GM12878 (cell line): ENCODE data around the gene NFU1. TPM values are rescaled to one million over a fixed set of nuclear protein-coding genes. Genes with fewer than 3 reads are reported as not detected.

Experiments used
- ATAC-seq: fragments of 200-7000 bp; cut with Tn5 transposase; 3 replicates; pipeline ENCODE4 v1.9.1; 2020; ENCODE audit warnings: mild to moderate bottlenecking, moderate library complexity
- BruUV-seq: library from RNA; stranded (reverse); fragments of 400-500 nt; replicated peaks from 2 replicates; lab custom pipeline; 2021; lab: Mats Ljungman, UMichigan
- CTCF ChIA-PET: fragments of 300-600 bp; sonication (Branson Sonifier 250); formaldehyde crosslinking; extraction: SDS; loops from one replicate; lab custom pipeline; 2021; ENCODE audit warnings: inconsistent platforms; lab: Yijun Ruan, JAX
- POLR2A ChIA-PET: fragments of 350-600 bp; formaldehyde crosslinking; extraction: SDS; loops from one replicate; lab custom pipeline; 2021; ENCODE audit warnings: inconsistent platforms; lab: Charles Lee
- RAD21 ChIA-PET: fragments of 300-600 bp; sonication (Branson Sonifier 250); formaldehyde crosslinking; loops from one replicate; lab custom pipeline; 2023; ENCODE audit warnings: antibody characterized with exemption; ENCODE audit not compliant: unreplicated experiment; lab: Charles Lee
- SMC1A ChIA-PET: fragments of 300-600 bp; sonication (Branson Sonifier 250); formaldehyde crosslinking; loops from one replicate; lab custom pipeline; 2023; ENCODE audit not compliant: unreplicated experiment, uncharacterized antibody; lab: Charles Lee
- DNase-seq: peaks from one replicate; pipeline ENCODE4 v3.0.0-alpha.2; 2011; ENCODE audit warnings: low read depth, low spot score
- FAIRE-seq: peaks from 3 replicates; lab custom pipeline; 2011; peaks lifted over from hg19 to GRCh38; lab: Jason Lieb, UNC
- H2AFZ ChIP-seq: 2 replicates; pipeline ENCODE4 v1.6.0; 2011; ENCODE audit warnings: low read depth, low read length, control low read depth; ENCODE audit not compliant: control insufficient read depth
- H3K27ac ChIP-seq: 2 replicates; pipeline ENCODE4 v1.5.1; 2011; ENCODE audit warnings: control low read depth; ENCODE audit not compliant: control insufficient read depth, insufficient read depth
- H3K27me3 ChIP-seq, 2 experiments: replicated peaks in 1 of 2; 2 replicates each; pipeline versions ENCODE4 v1.6.0 to v1.6.1; 2011; ENCODE audit warnings: low read length in 1 of 2; ENCODE audit not compliant: control insufficient read depth in 2 of 2, insufficient read depth in 2 of 2
- H3K36me3 ChIP-seq, 2 experiments: 2 replicates each; pipeline ENCODE4 v1.5.1; 2011; ENCODE audit warnings: low read length in 1 of 2; ENCODE audit not compliant: control insufficient read depth in 2 of 2, insufficient read depth in 2 of 2
- H3K4me1 ChIP-seq: 2 replicates; pipeline ENCODE4 v1.6.1; 2011; ENCODE audit warnings: mild to moderate bottlenecking, low read length, moderate library complexity, mixed read lengths; ENCODE audit not compliant: control insufficient read depth, insufficient read depth
- H3K4me2 ChIP-seq: 2 replicates; pipeline ENCODE4 v1.6.0; 2011; ENCODE audit warnings: control low read depth; ENCODE audit not compliant: control insufficient read depth, insufficient read depth
- H3K4me3 ChIP-seq: fragments of 200-600 bp; sonication (generic); 2 replicates; pipeline ENCODE4 v1.5.1; 2016
- H3K79me2 ChIP-seq: 2 replicates; pipeline ENCODE4 v1.6.0; 2011; ENCODE audit warnings: low read length; ENCODE audit not compliant: control insufficient read depth, insufficient read depth
- H3K9ac ChIP-seq: 2 replicates; pipeline ENCODE4 v1.8.0; 2011; ENCODE audit warnings: low read length, control low read depth, mixed read lengths; ENCODE audit not compliant: control insufficient read depth, insufficient read depth
- H3K9me3 ChIP-seq: replicated peaks from 3 replicates; pipeline ENCODE4 v1.5.1; 2011; ENCODE audit warnings: mild to moderate bottlenecking, low read length; ENCODE audit not compliant: control insufficient read depth, insufficient read depth
- H4K20me1 ChIP-seq: 2 replicates; pipeline ENCODE4 v1.6.0; 2011; ENCODE audit not compliant: control insufficient read depth, insufficient read depth
- ASH2L ChIP-seq: fragments of 300-600, 200-600 bp; sonication (generic); IDR thresholded peaks from 2 replicates; pipeline ENCODE4 v1.6.1; 2017; ENCODE audit warnings: low read depth, mild to moderate bottlenecking, borderline replicate concordance
- ATF3 ChIP-seq: IDR thresholded peaks from 2 replicates; pipeline ENCODE4 v1.6.1; 2011; ENCODE audit warnings: low read depth, mild to moderate bottlenecking, low read length, moderate library complexity, borderline replicate concordance; ENCODE audit errors: extremely low read depth
- ATF7 ChIP-seq: fragments of 450-650 bp; IDR thresholded peaks from 2 replicates; pipeline ENCODE4 v1.6.1; 2016; ENCODE audit warnings: low read depth, mild to moderate bottlenecking
- BCL11A ChIP-seq: IDR thresholded peaks from 2 replicates; pipeline ENCODE4 v1.6.1; 2011; ENCODE audit warnings: low read depth, low read length
- BRCA1 ChIP-seq: IDR thresholded peaks from 2 replicates; pipeline ENCODE4 v1.6.1; 2011; ENCODE audit warnings: low read depth, low read length, improper control_type of control experiment
- JUNB ChIP-seq: IDR thresholded peaks from 2 replicates; pipeline ENCODE4 v1.6.1; 2016; ENCODE audit warnings: antibody characterized with exemption, mild to moderate bottlenecking
- NRF1 ChIP-seq: conservative IDR thresholded peaks from 2 replicates; pipeline ENCODE4 v1.6.1; 2011; ENCODE audit warnings: mild to moderate bottlenecking, low read depth, low read length, improper control_type of control experiment
- PKNOX1 ChIP-seq: fragments of 450-650 bp; IDR thresholded peaks from 2 replicates; pipeline ENCODE4 v1.6.1; 2016; ENCODE audit warnings: mild to moderate bottlenecking
- RB1 ChIP-seq: fragments of 450-650 bp; formaldehyde crosslinking; IDR thresholded peaks from 2 replicates; pipeline ENCODE4 v1.6.1; 2017; ENCODE audit warnings: mild to moderate bottlenecking, borderline replicate concordance
- REST ChIP-seq: IDR thresholded peaks from 2 replicates; pipeline ENCODE4 v1.6.1; 2012; ENCODE audit warnings: mild to moderate bottlenecking, low read depth, low read length
- RFX5 ChIP-seq: IDR thresholded peaks from 2 replicates; pipeline ENCODE4 v1.6.1; 2011; ENCODE audit warnings: low read depth, low read length, improper control_type of control experiment
- SIN3A ChIP-seq: IDR thresholded peaks from 2 replicates; pipeline ENCODE4 v1.6.1; 2012; ENCODE audit warnings: low read depth, low read length, improper control_type of control experiment
- SMAD5 ChIP-seq: IDR thresholded peaks from 2 replicates; pipeline ENCODE4 v1.6.1; 2016; ENCODE audit warnings: antibody characterized with exemption, low read depth
- ZNF207 ChIP-seq: fragments of 450-650 bp; IDR thresholded peaks from 2 replicates; pipeline ENCODE4 v1.6.1; 2014; ENCODE audit warnings: antibody characterized with exemption, mild to moderate bottlenecking, borderline replicate concordance
- ZNF217 ChIP-seq: fragments of 450-650 bp; IDR thresholded peaks from 2 replicates; pipeline ENCODE4 v1.6.1; 2017; ENCODE audit warnings: antibody characterized with exemption, mild to moderate bottlenecking
- ZNF274 ChIP-seq: IDR thresholded peaks from one replicate; pipeline ENCODE4 v1.8.0; 2011; ENCODE audit not compliant: insufficient read length, insufficient read depth
- in situ Hi-C: fragments of 300-500 bp; cut with MboI; formaldehyde crosslinking; loops from 9 replicates; pipeline ENCODE4 v1.14.3; 2018; ENCODE audit warnings: mixed read lengths
- intact Hi-C: fragments of 100-400 bp; cut with micrococcal nuclease; formaldehyde crosslinking; loops from one replicate; pipeline ENCODE4 v1.14.2; 2022; ENCODE audit not compliant: unreplicated experiment
- polyA plus RNA-seq, 11 experiments: library from polyadenylated mRNA; depleted of rRNA in 4 of 11; unstranded in 6 of 11; stranded (reverse) in 5 of 11; fragments of >200 nt; fragmentation: Nextera tagmentation in 4 of 11; fragmentation: Illumina TruSeq in 1 of 11; extraction: Ambion mirVana in 4 of 11; extraction: Trizol in 1 of 11; gene quantifications; 1 replicate in 1 of 11; 2 replicates in 10 of 11; pipeline versions ENCODE4 v1.2.1 to v1.2.3, GENCODE V29; 2011 to 2016; ENCODE audit warnings: inconsistent platforms in 2 of 11, missing spikeins in 2 of 11, low read depth in 1 of 11
- total RNA-seq, 4 experiments: library from RNA; depleted of rRNA in 3 of 4; stranded (reverse); fragments of >200 nt in 3 of 4; fragmentation: Illumina TruSeq in 1 of 4; extraction: Trizol in 1 of 4; gene quantifications; 2 replicates each; pipeline versions ENCODE4 v1.2.1 to v1.2.3, GENCODE V29; 2013 to 2021
- TF ChIP-seq, protein P1 (sequence below): fragments of 450-650 bp; IDR thresholded peaks from 2 replicates; pipeline ENCODE4 v1.6.1; 2017; ENCODE audit warnings: antibody characterized with exemption, mild to moderate bottlenecking, moderate library complexity

NFU1 gene
- total and polyA plus RNA-seq, 10 of the 15 experiments (the other 5 are each of a cell fraction or from before 2014, with no cell fraction given) = 27.3 to 86.0 (median 41.5) TPM

DNA sequence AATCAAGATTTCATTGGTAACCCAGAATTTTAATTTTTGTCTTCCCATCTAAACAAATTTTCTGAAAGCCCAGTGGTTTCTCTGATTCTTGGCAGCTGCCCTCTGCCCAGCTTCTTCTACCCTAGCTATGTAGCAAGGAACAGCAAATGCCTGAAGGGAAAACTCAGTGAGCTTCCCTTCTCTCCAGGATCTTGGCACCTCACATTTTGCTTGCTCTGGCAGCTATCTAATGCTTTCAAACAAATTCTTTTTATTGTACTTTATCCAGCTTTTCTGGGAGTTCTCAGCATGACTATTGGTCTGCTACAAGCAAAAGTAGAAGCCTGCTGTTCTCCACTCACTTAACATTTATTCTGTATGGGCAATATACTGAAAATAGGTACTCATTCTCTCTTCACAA is 31.9 kb downstream of the NFU1 start:
- H2AFZ ChIP-seq = no peak overlapping the region
- BruUV-seq = no TSS peak
- TF ChIP-seq PKNOX1 (no peak), SMAD5 (no peak), REST (no peak), NRF1 (no peak), JUNB (no peak), ZNF207 (no peak), SIN3A (no peak), ZNF217 (no peak), BRCA1 (no peak), ASH2L (no peak), BCL11A (no peak), ATF3 (no peak), ATF7 (no peak), RFX5 (no peak), RB1 (no peak), ZNF274 (no peak)
- TF ChIP-seq, protein P1, sequence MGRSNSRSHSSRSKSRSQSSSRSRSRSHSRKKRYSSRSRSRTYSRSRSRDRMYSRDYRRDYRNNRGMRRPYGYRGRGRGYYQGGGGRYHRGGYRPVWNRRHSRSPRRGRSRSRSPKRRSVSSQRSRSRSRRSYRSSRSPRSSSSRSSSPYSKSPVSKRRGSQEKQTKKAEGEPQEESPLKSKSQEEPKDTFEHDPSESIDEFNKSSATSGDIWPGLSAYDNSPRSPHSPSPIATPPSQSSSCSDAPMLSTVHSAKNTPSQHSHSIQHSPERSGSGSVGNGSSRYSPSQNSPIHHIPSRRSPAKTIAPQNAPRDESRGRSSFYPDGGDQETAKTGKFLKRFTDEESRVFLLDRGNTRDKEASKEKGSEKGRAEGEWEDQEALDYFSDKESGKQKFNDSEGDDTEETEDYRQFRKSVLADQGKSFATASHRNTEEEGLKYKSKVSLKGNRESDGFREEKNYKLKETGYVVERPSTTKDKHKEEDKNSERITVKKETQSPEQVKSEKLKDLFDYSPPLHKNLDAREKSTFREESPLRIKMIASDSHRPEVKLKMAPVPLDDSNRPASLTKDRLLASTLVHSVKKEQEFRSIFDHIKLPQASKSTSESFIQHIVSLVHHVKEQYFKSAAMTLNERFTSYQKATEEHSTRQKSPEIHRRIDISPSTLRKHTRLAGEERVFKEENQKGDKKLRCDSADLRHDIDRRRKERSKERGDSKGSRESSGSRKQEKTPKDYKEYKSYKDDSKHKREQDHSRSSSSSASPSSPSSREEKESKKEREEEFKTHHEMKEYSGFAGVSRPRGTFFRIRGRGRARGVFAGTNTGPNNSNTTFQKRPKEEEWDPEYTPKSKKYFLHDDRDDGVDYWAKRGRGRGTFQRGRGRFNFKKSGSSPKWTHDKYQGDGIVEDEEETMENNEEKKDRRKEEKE = no peak
- TF ChIP-seq, all 136 proteins: peak for 0
- intact Hi-C loops = no loop called here
- ChIA-PET SMC1A (no interaction called here), RAD21 (no interaction called here), CTCF (no interaction called here), POLR2A (no interaction called here)
- no peak overlapping the region for H3K4me2 ChIP-seq
- no peaks in the 10 kb centered on the region for H4K20me1 ChIP-seq
- no peaks in the 10 kb centered on the region for H3K79me2 ChIP-seq
- no peaks in the 10 kb centered on the region for H3K27me3 ChIP-seq
- no peak overlapping the region for H3K27ac ChIP-seq
- FAIRE-seq (no peak), DNase-seq (no peak), ATAC-seq (no peak)
- H3K9me3 ChIP-seq = no peaks in the 10 kb centered on the region; the same call in 2 of the 3 replicates
- no peaks in the 10 kb centered on the region for H3K4me1 ChIP-seq
- peaks cover 0 to 19% of the 10 kb centered on the region in 2 experiments; a peak in 3 of 4 replicates for H3K36me3 ChIP-seq
- in situ Hi-C loops = no loop called here
- no peak overlapping the region for H3K9ac ChIP-seq
- H3K4me3 ChIP-seq = no peak overlapping the region
